HG02678 (cell line): ENCODE results near the gene BRIX1.
"Not testable (repeated sequence)": the region's sequence is repeated elsewhere in the genome, so short reads cannot be mapped to it uniquely, and the experiment has no call there.

ENCODE experiments used
- ATAC-seq: cut with Tn5 transposase; IDR thresholded peaks from one replicate; pipeline ENCODE4 v1.9.1; 2021; ENCODE audit warnings: mild to moderate bottlenecking, moderate library complexity; ENCODE audit not compliant: unreplicated experiment

The BRIX1 gene

GRCh38 chr5:34957857-34958690 lies 42.6 kb downstream of the BRIX1 start:
- peak; percentile 46 for ATAC-seq

GRCh38 chr5:34959323-34959722 lies 43.8 kb downstream of the BRIX1 start:
- ATAC-seq, result peak; percentile 91

GRCh38 chr5:34967540-34967939 lies 52.0 kb downstream of the BRIX1 start:
- ATAC-seq, result no peak

GRCh38 chr5:34968258-34968657 lies 52.7 kb downstream of the BRIX1 start:
- no peak for ATAC-seq

- ATAC-seq, result no peak
These were observed 55.0 kb downstream of the BRIX1 start for GRCh38 chr5:34970552-34970951.

GRCh38 chr5:34971655-34972054 lies 56.1 kb downstream of the BRIX1 start:
- not testable (repeated sequence) for ATAC-seq
